Ovary (tissue), 9 donors: ENCODE data around the gene SLC25A11. TPM values are rescaled to one million over a fixed set of nuclear protein-coding genes. Genes with fewer than 3 reads are reported as not detected.

Source experiments
- DNase-seq, 5 donors: peaks; one replicate each; pipeline ENCODE4 v3.0.0-alpha.2; 2019 to 2020
- H3K27ac ChIP-seq, 2 donors: fragments of 200-600 bp; one replicate each; pipeline versions ENCODE4 v1.5.1 to v1.8.0; 2019 to 2022
- H3K27me3 ChIP-seq: fragments of 200-600 bp; one replicate; pipeline ENCODE4 v1.8.0; 2022
- H3K36me3 ChIP-seq: fragments of 200-600 bp; sonication (generic); one replicate; pipeline ENCODE4 v1.5.1; 2019
- H3K4me1 ChIP-seq: one replicate; pipeline ENCODE4 v1.8.1; 2013; ENCODE audit warnings: mild to moderate bottlenecking, moderate library complexity; ENCODE audit not compliant: insufficient read depth
- H3K4me3 ChIP-seq: fragments of 200-600 bp; sonication (generic); one replicate; pipeline ENCODE4 v1.5.1; 2017
- H3K9me3 ChIP-seq, 2 donors: fragments of 200-600 bp in 1 of 2; sonication (generic) in 1 of 2; one replicate each; pipeline versions ENCODE4 v1.5.1 to v1.8.1; 2013 to 2019; ENCODE audit warnings: mild to moderate bottlenecking in 1 of 2, moderate library complexity in 1 of 2
- EP300 ChIP-seq: sonication (generic); formaldehyde crosslinking; IDR thresholded peaks from one replicate; pipeline ENCODE4 v1.6.1; 2017; ENCODE audit warnings: antibody characterized with exemption
- POLR2A ChIP-seq: fragments of 450-650 bp; IDR thresholded peaks from one replicate; pipeline ENCODE4 v1.6.1; 2017; ENCODE audit warnings: antibody characterized with exemption, mild to moderate bottlenecking, moderate library complexity
- WGBS, 3 donors: extraction: QIAGEN DNeasy Blood & Tissue Kit in 1 of 3; methylation state at CpG; one replicate each; pipeline versions ENCODE4 v1.1.5 to v1.1.7; 2013 to 2017; 5-methylcytosine and 5-hydroxymethylcytosine counted together
- intact Hi-C, 4 donors: fragments of 100-400 bp; cut with DNase I; formaldehyde crosslinking; loops; one replicate each; pipeline versions ENCODE4 v1.11.0 to v1.15.1; 2022 to 2023
- polyA plus RNA-seq, 2 donors: library from polyadenylated mRNA; stranded (reverse); fragments of 200-250 nt in 1 of 2; fragments of 350-450 nt in 1 of 2; fragmentation: Illumina TruSeq in 1 of 2; extraction: RNeasy Lipid Tissue Mini Kit (QIAGEN cat#74804) in 1 of 2; gene quantifications; one replicate each; pipeline ENCODE4 v1.2.3, GENCODE V29; 2013 to 2014
- total RNA-seq, 7 donors: library from RNA; depleted of rRNA in 2 of 7; stranded (reverse); fragments of >200 nt in 2 of 7; fragmentation: NEBNext Ultra II Directional in 3 of 7; extraction: Animal tissue kit (Norgen Biotek cat#: 25700) in 3 of 7; gene quantifications; one replicate each; pipeline versions ENCODE4 v1.1.0 to v1.2.4, GENCODE V29; 2016 to 2023
- TF ChIP-seq, protein P1 (sequence below), 3 donors: fragments of 450-650 bp in 2 of 3; fragments of 200-600 bp in 1 of 3; IDR thresholded peaks; one replicate each; pipeline versions ENCODE4 v1.5.1 to v1.8.0; 2016 to 2022; ENCODE audit warnings: antibody characterized with exemption in 3 of 3, mild to moderate bottlenecking in 1 of 3
- donor health status: DM: no; HTN: no; CAD: no; lungs with moderate emphysema.
- donor health status: DM: no; HTN: no; CAD: no.
- donor health status: Bipolar disorder and iron deficiency.
- donor health status: DM: yes; HTN: yes; CAD: no.
- donor health status: DM: no; HTN: no; CAD: no.
- donor health status: DM: yes; HTN: yes; CAD: no.

Gene SLC25A11
- total and polyA plus RNA-seq, 9 donors = 12.7 to 55.4 (median 42.3) TPM

DNA sequence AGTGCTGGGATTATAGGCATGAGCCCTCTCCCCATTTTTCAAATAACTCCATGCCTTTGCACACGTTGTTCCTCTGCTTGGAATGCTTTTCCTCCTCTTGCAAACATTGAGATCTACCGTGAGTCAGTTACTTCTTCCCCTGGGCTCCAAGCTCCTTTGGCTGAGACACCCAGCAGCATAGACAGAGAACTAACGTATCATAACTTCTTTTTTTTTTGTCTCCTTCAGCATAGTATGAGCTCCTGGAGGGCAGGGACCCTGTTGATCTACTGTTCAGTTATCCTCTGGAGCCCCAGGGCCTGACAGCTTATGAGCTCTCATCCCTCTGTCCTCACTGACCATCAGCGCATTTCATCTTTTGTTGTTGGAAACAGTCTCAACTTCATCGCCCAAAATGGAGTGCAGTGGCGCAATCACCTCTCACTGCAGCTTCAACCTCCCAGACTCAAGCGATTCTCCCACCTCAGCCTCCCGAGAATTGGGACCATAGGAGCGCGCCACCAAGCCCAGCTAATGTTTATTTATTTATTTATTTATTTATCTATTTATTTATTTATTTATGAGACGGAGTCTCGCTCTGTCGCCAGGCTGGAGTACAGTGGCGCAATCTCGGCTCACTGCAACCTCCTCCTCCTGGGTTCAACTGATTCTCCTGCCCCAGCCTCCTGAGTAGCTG is 25.6 kb upstream of the SLC25A11 start:
- Histone ChIP-seq H3K4me3 (no peak overlapping the region), H3K36me3 (no peaks in the 10 kb centered on the region), H3K4me1 (peaks cover 8% of the 10 kb centered on the region), H3K27ac (no peak overlapping the region), H3K27me3 (no peaks in the 10 kb centered on the region), H3K9me3 (no peaks in the 10 kb centered on the region)
- WGBS, 3 donors = 94 to 96% (median 95%) methylated on average over 15 of the region's 15 CpGs
- TF ChIP-seq POLR2A (no peak), EP300 (no peak)
- TF ChIP-seq, protein P1, sequence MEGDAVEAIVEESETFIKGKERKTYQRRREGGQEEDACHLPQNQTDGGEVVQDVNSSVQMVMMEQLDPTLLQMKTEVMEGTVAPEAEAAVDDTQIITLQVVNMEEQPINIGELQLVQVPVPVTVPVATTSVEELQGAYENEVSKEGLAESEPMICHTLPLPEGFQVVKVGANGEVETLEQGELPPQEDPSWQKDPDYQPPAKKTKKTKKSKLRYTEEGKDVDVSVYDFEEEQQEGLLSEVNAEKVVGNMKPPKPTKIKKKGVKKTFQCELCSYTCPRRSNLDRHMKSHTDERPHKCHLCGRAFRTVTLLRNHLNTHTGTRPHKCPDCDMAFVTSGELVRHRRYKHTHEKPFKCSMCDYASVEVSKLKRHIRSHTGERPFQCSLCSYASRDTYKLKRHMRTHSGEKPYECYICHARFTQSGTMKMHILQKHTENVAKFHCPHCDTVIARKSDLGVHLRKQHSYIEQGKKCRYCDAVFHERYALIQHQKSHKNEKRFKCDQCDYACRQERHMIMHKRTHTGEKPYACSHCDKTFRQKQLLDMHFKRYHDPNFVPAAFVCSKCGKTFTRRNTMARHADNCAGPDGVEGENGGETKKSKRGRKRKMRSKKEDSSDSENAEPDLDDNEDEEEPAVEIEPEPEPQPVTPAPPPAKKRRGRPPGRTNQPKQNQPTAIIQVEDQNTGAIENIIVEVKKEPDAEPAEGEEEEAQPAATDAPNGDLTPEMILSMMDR (IDR thresholded peaks at IDR 0.05) = no peak
- intact Hi-C loops = no loop called here
- no peak for DNase-seq

DNA sequence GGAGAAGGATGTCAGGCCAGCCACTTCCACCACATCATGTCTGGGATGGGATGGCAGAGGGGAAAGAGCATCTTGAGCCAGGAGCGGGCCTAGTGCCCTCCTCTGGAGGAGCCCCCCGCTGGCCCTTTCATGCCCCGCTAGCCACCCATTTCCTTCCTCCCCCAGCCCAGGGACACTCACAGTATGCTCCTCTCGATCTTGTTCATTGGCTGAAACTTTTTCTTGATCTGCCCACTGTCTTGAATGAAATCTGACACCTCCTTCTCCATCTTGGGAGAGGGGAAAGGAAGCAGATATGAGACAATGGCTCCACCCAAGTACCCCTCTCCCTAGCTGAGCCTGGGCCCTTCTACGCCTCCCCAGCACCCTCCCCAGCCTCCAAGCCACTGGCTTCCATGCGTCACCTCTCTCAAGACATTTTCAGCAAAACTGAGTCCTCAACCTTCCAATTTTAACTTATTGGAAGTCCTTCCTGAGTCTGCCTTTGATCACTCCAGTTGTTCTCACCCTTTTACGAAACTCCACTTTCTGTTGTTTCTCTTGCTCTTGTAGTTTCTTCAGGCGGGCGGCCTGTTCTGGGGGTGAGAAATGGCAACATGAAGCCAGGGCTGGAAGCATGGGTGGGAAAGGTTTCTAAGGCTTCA is 20.6 kb upstream of the SLC25A11 start:
- no peak for TF ChIP-seq EP300
- TF ChIP-seq, protein P1 (IDR thresholded peaks at IDR 0.05) = no peak
- no peak for TF ChIP-seq POLR2A
- H3K4me1 ChIP-seq = no peaks in the 10 kb centered on the region

DNA sequence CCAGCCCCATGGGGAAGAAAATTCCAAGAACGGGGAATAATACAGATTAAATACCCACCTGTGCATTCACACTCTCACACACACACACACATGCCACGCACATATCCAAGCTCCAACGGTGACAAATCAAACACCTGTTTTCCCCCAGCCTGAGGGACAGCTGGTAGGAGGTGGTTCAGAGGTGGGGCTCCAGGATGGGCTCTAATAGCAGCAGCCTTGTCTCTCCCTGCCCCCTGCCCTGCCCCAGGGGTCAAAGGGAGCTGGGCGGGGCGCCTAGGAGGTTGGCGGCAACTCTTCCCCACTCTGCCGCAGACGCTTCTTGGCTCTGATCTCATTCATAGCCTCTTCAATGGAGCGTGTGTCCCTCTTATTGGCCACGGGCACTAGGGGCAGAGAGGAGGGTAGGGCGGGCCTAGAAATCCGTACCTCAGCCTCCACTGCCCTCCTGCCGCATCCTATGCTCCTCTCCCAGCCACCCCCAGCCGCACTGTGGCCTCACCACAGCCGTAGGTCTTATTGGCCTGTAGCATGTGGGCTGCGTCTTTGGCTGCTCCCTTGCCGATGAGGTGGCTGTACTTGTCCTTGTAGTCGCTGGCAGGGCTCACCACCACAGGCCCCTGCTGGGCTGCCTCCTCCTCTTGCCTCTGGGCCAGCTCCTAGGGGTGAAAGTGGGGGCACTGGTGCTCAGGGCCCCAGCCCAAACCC is 19.6 kb upstream of the SLC25A11 start:
- no peak for TF ChIP-seq EP300
- TF ChIP-seq POLR2A = no peak
- TF ChIP-seq, protein P1 (IDR thresholded peaks at IDR 0.05) = no peak
- no peak overlapping the region for H3K27ac ChIP-seq
- WGBS, 3 donors = 79 to 84% (median 79%) methylated on average over 18 of the region's 18 CpGs
- intact Hi-C loops = no loop called here
- no peaks in the 10 kb centered on the region for H3K27me3 ChIP-seq
- H3K4me3 ChIP-seq = no peak overlapping the region
- no peaks in the 10 kb centered on the region for H3K9me3 ChIP-seq
- no peaks in the 10 kb centered on the region for H3K4me1 ChIP-seq
- H3K36me3 ChIP-seq = no peaks in the 10 kb centered on the region
- DNase-seq = no peak

More for the DNA sequence above, 20.6 kb upstream of the SLC25A11 start:
- H3K36me3 ChIP-seq = no peaks in the 10 kb centered on the region
- H3K27ac ChIP-seq = no peak overlapping the region
- WGBS, 3 donors = 83 to 87% (median 84%) methylated on average over 9 of the region's 9 CpGs
- no peaks in the 10 kb centered on the region for H3K9me3 ChIP-seq
- intact Hi-C loops = no loop called here
- no peaks in the 10 kb centered on the region for H3K27me3 ChIP-seq
- DNase-seq = no peak
- H3K4me3 ChIP-seq = no peak overlapping the region

DNA sequence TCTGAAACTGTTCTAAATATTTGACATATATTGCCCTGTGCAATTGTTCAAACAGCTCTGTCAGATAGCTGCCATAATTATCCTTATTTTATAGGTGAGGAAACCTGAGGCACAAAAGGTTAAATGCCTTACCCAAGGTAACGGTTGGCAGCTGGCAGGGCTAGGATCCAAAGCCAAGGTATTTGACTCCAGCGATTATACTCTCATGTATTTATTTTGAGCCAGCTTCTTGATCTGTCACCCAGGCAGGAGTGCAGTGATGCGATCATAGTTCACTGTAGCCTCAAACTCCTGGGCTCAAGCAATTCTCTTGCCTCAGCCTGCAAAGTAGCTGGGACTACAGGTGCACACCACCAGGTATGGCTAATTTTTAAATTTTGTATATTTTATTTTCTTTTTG is 18.3 kb upstream of the SLC25A11 start:
- no peak overlapping the region for H3K4me3 ChIP-seq
- TF ChIP-seq EP300 = no peak
- TF ChIP-seq, protein P1 (IDR thresholded peaks at IDR 0.05) = no peak
- TF ChIP-seq POLR2A = no peak
- WGBS, 3 donors = 68 to 77% (median 74%) methylated on average over 3 of the region's 3 CpGs
- no peaks in the 10 kb centered on the region for H3K9me3 ChIP-seq
- H3K27ac ChIP-seq = no peak overlapping the region
- no peaks in the 10 kb centered on the region for H3K4me1 ChIP-seq
- no peaks in the 10 kb centered on the region for H3K36me3 ChIP-seq
- no peak for DNase-seq
- no peaks in the 10 kb centered on the region for H3K27me3 ChIP-seq
- intact Hi-C loops = no loop called here
